Measurements from ENCODE around the gene DNAJC10. TPM values are rescaled to one million over a fixed set of nuclear protein-coding genes. Genes with fewer than 3 reads are reported as not detected.

Gene DNAJC10
- total RNA-seq, 1 donor from 2014 or later: 174 TPM

GRCh38 chr2:182668671-182669070 lies 47.4 kb upstream of the DNAJC10 start:
- H3K4me2 ChIP-seq: no peak overlapping the region
- H3K27ac ChIP-seq: no peak overlapping the region
- no peak overlapping the region for H3K9ac ChIP-seq
- peaks cover 5% of the 10 kb centered on the region for H3K4me1 ChIP-seq
- no peaks in the 10 kb centered on the region for H3K36me3 ChIP-seq
- Mint-ChIP-seq H3K27ac (no peak overlapping the region), H3K9me3 (peaks cover 2% of the 10 kb centered on the region), H3K4me3 (no peak overlapping the region), H3K27me3 (ENCODE audit: insufficient read depth, low read depth) (peaks cover 5% of the 10 kb centered on the region), H3K36me3 (no peaks in the 10 kb centered on the region), H3K4me1 (peaks cover 3% of the 10 kb centered on the region)
- H3K4me3 ChIP-seq: no peak overlapping the region
- no peak for TF ChIP-seq EZH2 (IDR thresholded peaks at IDR 0.05)
- TF ChIP-seq EZH2phosphoT487 (IDR thresholded peaks at IDR 0.05): no peak
- TF ChIP-seq CTCF (IDR thresholded peaks at IDR 0.05): no peak
- H3K79me2 ChIP-seq (ENCODE audit: low read depth): no peaks in the 10 kb centered on the region
- no peak for DNase-seq (ENCODE audit: low spot score)
- H2AFZ ChIP-seq (replicated peaks): peak overlapping the region; percentile 65
- no peaks in the 10 kb centered on the region for H3K27me3 ChIP-seq
- H3K9me3 ChIP-seq (ENCODE audit: low read depth): no peaks in the 10 kb centered on the region
- H3F3A ChIP-seq (ENCODE audit: low read depth): no peaks in the 10 kb centered on the region
- H4K20me1 ChIP-seq (ENCODE audit: low read depth): no peaks in the 10 kb centered on the region

- Histone ChIP-seq H3K9ac (no peak overlapping the region), H3K79me2 (ENCODE audit: low read depth) (no peaks in the 10 kb centered on the region), H3K4me2 (no peak overlapping the region), H3K4me1 (peaks cover 5% of the 10 kb centered on the region), H3K27ac (no peak overlapping the region), H3F3A (ENCODE audit: low read depth) (no peaks in the 10 kb centered on the region), H3K9me3 (ENCODE audit: low read depth) (no peaks in the 10 kb centered on the region), H3K4me3 (no peak overlapping the region), H4K20me1 (ENCODE audit: low read depth) (no peaks in the 10 kb centered on the region), H2AFZ (replicated peaks) (peak overlapping the region; percentile 33), H3K36me3 (no peaks in the 10 kb centered on the region), H3K27me3 (no peaks in the 10 kb centered on the region)
- Mint-ChIP-seq H3K4me1 (peaks cover 3% of the 10 kb centered on the region), H3K27ac (no peak overlapping the region), H3K4me3 (no peak overlapping the region), H3K27me3 (ENCODE audit: insufficient read depth, low read depth) (peaks cover 5% of the 10 kb centered on the region), H3K36me3 (no peaks in the 10 kb centered on the region), H3K9me3 (peaks cover 2% of the 10 kb centered on the region)
- DNase-seq (ENCODE audit: low spot score): no peak
- TF ChIP-seq EZH2 (IDR thresholded peaks at IDR 0.05) (no peak), EZH2phosphoT487 (IDR thresholded peaks at IDR 0.05) (no peak), CTCF (IDR thresholded peaks at IDR 0.05) (no peak)
Observed at GRCh38 chr2:182672466-182673165, 43.4 kb upstream of the DNAJC10 start.

- no peaks in the 10 kb centered on the region for H3K27me3 Mint-ChIP-seq (ENCODE audit: insufficient read depth, low read depth)
- Histone ChIP-seq H3K4me3 (no peak overlapping the region), H3K27ac (no peak overlapping the region), H3K36me3 (no peaks in the 10 kb centered on the region), H3K9me3 (ENCODE audit: low read depth) (no peaks in the 10 kb centered on the region), H3K9ac (no peak overlapping the region), H3K79me2 (ENCODE audit: low read depth) (no peaks in the 10 kb centered on the region), H2AFZ (replicated peaks) (no peak overlapping the region), H3K27me3 (no peaks in the 10 kb centered on the region), H3K4me1 (no peaks in the 10 kb centered on the region), H3K4me2 (no peak overlapping the region), H4K20me1 (ENCODE audit: low read depth) (no peaks in the 10 kb centered on the region), H3F3A (ENCODE audit: low read depth) (no peaks in the 10 kb centered on the region)
- no peaks in the 10 kb centered on the region for H3K36me3 Mint-ChIP-seq
- H3K9me3 Mint-ChIP-seq: no peaks in the 10 kb centered on the region
- no peak for DNase-seq (ENCODE audit: low spot score)
- no peak for TF ChIP-seq EZH2phosphoT487 (IDR thresholded peaks at IDR 0.05)
- TF ChIP-seq CTCF (IDR thresholded peaks at IDR 0.05): no peak
- TF ChIP-seq EZH2 (IDR thresholded peaks at IDR 0.05): no peak
- H3K4me1 Mint-ChIP-seq: no peaks in the 10 kb centered on the region
- H3K27ac Mint-ChIP-seq: no peak overlapping the region
- H3K4me3 Mint-ChIP-seq: no peak overlapping the region
Observed at GRCh38 chr2:182680837-182681236, 35.2 kb upstream of the DNAJC10 start.

Measured in neural progenitor cell (in vitro differentiated cells).